A549 treated with dexamethasone at 1 μM for 4 hours (cell line): Measurements from ENCODE around the gene UMAD1. TPM values are rescaled to one million over a fixed set of nuclear protein-coding genes. Genes with fewer than 3 reads are reported as not detected.

Source experiments
- total RNA-seq: library from RNA; stranded (reverse); fragments of 200-300 nt; extraction: Qiagen RNA extraction; gene quantifications from 5 replicates; pipeline ENCODE4 v1.2.3, GENCODE V29; 2022

Gene UMAD1
- 9.5 to 10.8 TPM (median 9.9 TPM) in 5 replicates for total RNA-seq

DNA sequence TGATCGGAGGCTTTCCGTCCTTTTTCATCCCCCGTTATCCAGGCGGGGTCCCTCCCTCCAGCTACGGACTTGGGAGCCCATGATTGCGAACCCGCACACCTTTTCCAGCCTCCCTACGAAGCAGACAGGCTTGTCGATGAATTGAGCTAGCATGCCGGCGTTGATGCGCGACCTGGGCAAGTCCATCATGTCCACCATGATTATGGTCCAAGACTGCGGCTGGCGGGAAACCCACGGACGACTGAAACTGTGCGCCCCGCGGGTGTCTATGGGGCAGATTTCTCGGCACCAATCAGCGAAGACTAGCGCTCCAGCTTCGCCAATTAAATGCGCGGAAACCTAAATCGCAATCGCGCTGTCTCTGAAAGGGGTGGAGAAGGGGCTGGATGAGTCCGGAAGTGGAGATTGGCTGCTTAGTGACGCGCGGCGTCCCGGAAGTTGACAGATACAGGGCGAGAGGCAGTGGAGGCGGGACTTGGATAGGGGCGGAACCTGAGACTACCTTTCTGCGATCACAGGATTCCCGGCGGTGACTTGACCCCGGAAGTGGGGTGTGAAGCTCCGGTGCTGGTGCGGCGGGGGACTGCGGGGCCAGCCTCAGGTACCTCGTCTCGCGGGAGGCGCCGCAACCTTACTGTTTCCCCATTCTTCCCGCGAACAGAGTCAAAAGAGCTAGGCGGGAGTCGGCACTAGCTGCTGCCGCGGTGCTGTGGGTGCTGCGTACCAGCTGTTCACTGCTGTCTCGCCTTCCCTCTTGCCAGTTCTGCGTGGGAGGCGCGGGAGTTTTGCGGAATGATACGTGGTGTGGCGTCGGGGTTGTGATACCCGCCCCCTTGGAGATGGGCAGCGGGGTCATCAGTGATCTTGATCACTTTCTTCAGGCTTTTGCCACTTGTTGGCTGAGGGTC lies at the start of gene UMAD1:
UMAD1 (plus strand) TSS at position 532 of the 908 bp plus-strand sequence. CDS start 32,620 bp downstream, outside the sequence.

DNA sequence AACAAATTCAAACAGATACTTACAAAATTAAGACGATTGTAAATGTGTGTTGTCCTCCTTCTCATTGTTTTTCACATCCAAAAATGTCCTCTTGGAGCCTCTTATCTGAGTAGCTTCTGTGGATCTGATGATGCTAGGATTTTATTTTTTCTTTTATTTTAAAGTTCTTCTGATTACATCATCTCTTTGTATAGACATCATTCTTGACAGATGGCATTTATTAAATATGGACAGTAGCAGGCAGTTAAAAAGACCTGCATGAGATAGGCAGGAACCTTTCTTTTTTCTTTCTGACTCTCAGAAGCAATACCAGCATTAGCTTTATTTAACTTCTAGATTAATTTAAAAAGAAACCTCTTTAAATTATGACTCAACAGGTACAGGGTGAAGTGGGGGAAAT lies 77.9 kb downstream of the UMAD1 start, which contains the start of gene RPA3:
RPA3 (minus strand) TSS at position 116 of the 400 bp plus-strand sequence. CDS start 78,189 bp downstream, outside the sequence.

Other genes with a start within 250 kb of the UMAD1 start
- 0.43 to 0.85 TPM (median 0.60 TPM) in 5 replicates for gene COL28A1, start 104.9 kb upstream of the UMAD1 start, total RNA-seq
- gene MIOS, start 73.9 kb upstream of the UMAD1 start, total RNA-seq = 17.2 to 22.1 TPM (median 21.1 TPM) in 5 replicates
- 69.5 to 97.6 TPM (median 76.1 TPM) in 5 replicates for gene RPA3, start 77.9 kb downstream of the UMAD1 start, total RNA-seq